Neural cell (in vitro differentiated cells): Measurements from ENCODE around the gene ZNF787.

Source experiments
- EP300 ChIP-seq: fragments of 450-650 bp; conservative IDR thresholded peaks from 2 replicates; pipeline ENCODE4 v1.6.1; 2014; ENCODE audit warnings: antibody characterized with exemption, mild to moderate bottlenecking, moderate library complexity; ENCODE audit not compliant: poor library complexity, severe bottlenecking
- EZH2 ChIP-seq: fragments of 200-600, 300-800 bp; shearing (Covaris generic), sonication (generic); IDR thresholded peaks from 2 replicates; pipeline ENCODE4 v1.6.1; 2014; ENCODE audit warnings: antibody characterized with exemption, low read length, borderline replicate concordance, mild to moderate bottlenecking; ENCODE audit not compliant: insufficient read depth, poor library complexity, severe bottlenecking
- MXI1 ChIP-seq: fragments of 450-650 bp; conservative IDR thresholded peaks from 2 replicates; pipeline ENCODE4 v1.6.1; 2014; ENCODE audit warnings: antibody characterized with exemption, mild to moderate bottlenecking; ENCODE audit not compliant: poor library complexity, severe bottlenecking
- RAD21 ChIP-seq: fragments of 450-650 bp; conservative IDR thresholded peaks from 2 replicates; pipeline ENCODE4 v1.6.1; 2014; ENCODE audit warnings: antibody characterized with exemption, mild to moderate bottlenecking, moderate library complexity
- TAF1 ChIP-seq: IDR thresholded peaks from 2 replicates; pipeline ENCODE4 v1.6.1; 2012; ENCODE audit warnings: low read depth
- TF ChIP-seq, protein P1 (sequence below): IDR thresholded peaks from 2 replicates; pipeline ENCODE4 v1.6.1; 2012; ENCODE audit warnings: borderline replicate concordance
- TF ChIP-seq, protein P2 (sequence below): fragments of 450-650 bp; IDR thresholded peaks from 2 replicates; pipeline ENCODE4 v1.5.1; 2014; ENCODE audit warnings: antibody characterized with exemption, mild to moderate bottlenecking, moderate library complexity; ENCODE audit not compliant: poor library complexity, severe bottlenecking

DNA sequence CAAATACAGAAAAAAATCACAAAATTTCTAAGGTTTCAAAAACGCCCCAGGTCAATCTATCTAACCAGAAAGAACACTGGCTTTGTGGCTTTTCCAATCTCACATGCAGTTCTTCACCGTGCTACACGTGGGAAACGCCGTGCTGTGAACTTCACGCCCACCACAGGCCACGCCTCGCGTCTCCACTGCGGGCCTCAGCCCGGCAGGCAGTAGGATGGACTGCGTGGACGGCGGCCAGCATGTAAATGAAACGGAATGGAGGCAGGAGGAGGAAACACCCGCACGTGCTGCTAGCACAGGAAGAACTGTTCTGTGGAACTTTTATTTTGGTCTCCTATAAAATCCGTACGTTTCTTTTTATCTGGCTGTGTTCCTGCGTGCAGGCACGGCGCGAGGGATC, 23.8 kb downstream of the ZNF787 start:
- no peak for TF ChIP-seq MXI1
- no peak for TF ChIP-seq RAD21
- no peak for TF ChIP-seq EZH2
- TF ChIP-seq, protein P1, sequence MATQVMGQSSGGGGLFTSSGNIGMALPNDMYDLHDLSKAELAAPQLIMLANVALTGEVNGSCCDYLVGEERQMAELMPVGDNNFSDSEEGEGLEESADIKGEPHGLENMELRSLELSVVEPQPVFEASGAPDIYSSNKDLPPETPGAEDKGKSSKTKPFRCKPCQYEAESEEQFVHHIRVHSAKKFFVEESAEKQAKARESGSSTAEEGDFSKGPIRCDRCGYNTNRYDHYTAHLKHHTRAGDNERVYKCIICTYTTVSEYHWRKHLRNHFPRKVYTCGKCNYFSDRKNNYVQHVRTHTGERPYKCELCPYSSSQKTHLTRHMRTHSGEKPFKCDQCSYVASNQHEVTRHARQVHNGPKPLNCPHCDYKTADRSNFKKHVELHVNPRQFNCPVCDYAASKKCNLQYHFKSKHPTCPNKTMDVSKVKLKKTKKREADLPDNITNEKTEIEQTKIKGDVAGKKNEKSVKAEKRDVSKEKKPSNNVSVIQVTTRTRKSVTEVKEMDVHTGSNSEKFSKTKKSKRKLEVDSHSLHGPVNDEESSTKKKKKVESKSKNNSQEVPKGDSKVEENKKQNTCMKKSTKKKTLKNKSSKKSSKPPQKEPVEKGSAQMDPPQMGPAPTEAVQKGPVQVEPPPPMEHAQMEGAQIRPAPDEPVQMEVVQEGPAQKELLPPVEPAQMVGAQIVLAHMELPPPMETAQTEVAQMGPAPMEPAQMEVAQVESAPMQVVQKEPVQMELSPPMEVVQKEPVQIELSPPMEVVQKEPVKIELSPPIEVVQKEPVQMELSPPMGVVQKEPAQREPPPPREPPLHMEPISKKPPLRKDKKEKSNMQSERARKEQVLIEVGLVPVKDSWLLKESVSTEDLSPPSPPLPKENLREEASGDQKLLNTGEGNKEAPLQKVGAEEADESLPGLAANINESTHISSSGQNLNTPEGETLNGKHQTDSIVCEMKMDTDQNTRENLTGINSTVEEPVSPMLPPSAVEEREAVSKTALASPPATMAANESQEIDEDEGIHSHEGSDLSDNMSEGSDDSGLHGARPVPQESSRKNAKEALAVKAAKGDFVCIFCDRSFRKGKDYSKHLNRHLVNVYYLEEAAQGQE = no peak
- TF ChIP-seq, protein P2, sequence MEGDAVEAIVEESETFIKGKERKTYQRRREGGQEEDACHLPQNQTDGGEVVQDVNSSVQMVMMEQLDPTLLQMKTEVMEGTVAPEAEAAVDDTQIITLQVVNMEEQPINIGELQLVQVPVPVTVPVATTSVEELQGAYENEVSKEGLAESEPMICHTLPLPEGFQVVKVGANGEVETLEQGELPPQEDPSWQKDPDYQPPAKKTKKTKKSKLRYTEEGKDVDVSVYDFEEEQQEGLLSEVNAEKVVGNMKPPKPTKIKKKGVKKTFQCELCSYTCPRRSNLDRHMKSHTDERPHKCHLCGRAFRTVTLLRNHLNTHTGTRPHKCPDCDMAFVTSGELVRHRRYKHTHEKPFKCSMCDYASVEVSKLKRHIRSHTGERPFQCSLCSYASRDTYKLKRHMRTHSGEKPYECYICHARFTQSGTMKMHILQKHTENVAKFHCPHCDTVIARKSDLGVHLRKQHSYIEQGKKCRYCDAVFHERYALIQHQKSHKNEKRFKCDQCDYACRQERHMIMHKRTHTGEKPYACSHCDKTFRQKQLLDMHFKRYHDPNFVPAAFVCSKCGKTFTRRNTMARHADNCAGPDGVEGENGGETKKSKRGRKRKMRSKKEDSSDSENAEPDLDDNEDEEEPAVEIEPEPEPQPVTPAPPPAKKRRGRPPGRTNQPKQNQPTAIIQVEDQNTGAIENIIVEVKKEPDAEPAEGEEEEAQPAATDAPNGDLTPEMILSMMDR = no peak
- TF ChIP-seq EP300 = no peak
- TF ChIP-seq TAF1 = no peak
